Activated naive CD8-positive, alpha-beta T cell treated with anti-CD3 and anti-CD28 coated beads for 36 hours (primary cell): ENCODE data around the gene MCM3. TPM values are rescaled to one million over a fixed set of nuclear protein-coding genes. Genes with fewer than 3 reads are reported as not detected.
A peak's percentile ranks its signal among the peaks of the same experiment; 100 is the strongest.

Experiments used
- DNase-seq: peaks from one replicate; pipeline ENCODE4 v3.0.0; 2021
- H3K27ac Mint-ChIP-seq: one replicate; pipeline ENCODE4 v1.8.0; 2022; ENCODE audit warnings: mild to moderate bottlenecking, moderate library complexity, mixed read lengths
- H3K27me3 Mint-ChIP-seq: one replicate; pipeline ENCODE4 v1.8.0; 2022; ENCODE audit warnings: mild to moderate bottlenecking, mixed read lengths
- H3K36me3 Mint-ChIP-seq: one replicate; pipeline ENCODE4 v1.8.0; 2021; ENCODE audit warnings: mild to moderate bottlenecking, mixed read lengths
- H3K4me1 Mint-ChIP-seq: one replicate; pipeline ENCODE4 v1.8.0; 2021; ENCODE audit warnings: mixed read lengths
- H3K4me3 Mint-ChIP-seq: one replicate; pipeline ENCODE4 v1.8.0; 2022; ENCODE audit warnings: mild to moderate bottlenecking, moderate library complexity, mixed read lengths
- H3K9me3 Mint-ChIP-seq: one replicate; pipeline ENCODE4 v1.8.0; 2022; ENCODE audit warnings: mixed read lengths
- total RNA-seq, 2 experiments: library from RNA; stranded (reverse); gene quantifications; one replicate each; pipeline ENCODE4 v1.2.3, GENCODE V29; 2021

MCM3 gene
- total RNA-seq, 2 experiments from 2014 or later, result 326 to 335 TPM

DNA sequence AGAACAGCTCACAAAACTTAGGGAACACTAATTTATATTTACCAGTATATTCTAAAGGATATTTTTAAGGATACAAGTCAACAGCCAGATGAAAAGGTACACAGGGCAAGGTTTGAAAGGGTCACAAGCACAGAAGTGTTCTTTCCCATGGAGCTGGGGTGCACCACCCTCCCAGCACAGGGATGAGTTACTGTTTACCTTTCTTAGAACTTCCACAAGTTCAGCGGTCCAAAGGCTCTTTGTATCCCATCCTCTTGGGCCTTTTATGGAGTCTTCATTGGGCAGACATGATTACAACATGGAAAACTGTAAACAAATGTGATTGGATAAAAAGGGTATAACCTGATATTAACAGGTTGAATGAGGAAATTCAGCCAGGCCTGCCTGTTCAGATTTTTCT is 39.1 kb downstream of the MCM3 start:
- H3K36me3 Mint-ChIP-seq, result peaks cover 2% of the 10 kb centered on the region
- DNase-seq, result no peak
- no peak overlapping the region for H3K4me3 Mint-ChIP-seq
- peaks cover 23% of the 10 kb centered on the region for H3K27me3 Mint-ChIP-seq
- H3K4me1 Mint-ChIP-seq, result peaks cover 3% of the 10 kb centered on the region
- H3K27ac Mint-ChIP-seq, result no peak overlapping the region
- no peaks in the 10 kb centered on the region for H3K9me3 Mint-ChIP-seq

DNA sequence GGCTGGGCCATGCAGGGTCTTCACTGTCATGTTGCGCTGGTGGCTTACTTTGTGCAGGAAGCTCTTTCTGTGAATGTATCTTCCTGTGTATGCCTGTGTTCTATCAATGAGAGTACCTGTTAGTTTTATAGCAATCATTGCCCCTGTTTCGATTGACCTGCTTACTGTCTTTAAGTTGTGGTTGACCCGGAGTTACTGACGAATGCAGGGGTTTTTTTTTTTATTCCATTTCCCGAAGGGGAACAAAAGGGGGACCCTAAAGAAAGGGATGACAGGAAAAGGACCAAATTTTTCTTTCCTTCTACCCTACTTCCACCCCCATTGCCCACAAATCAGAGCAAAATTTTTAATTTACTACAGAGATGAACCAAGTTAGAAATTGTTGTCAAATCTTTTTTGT is 40.1 kb downstream of the MCM3 start, which contains the start of gene IL17F:
IL17F (minus strand) TSS at position 101 of the 400 bp plus-strand sequence; CDS start at position 30, 71 bp downstream.
- Mint-ChIP-seq H3K9me3 (no peaks in the 10 kb centered on the region), H3K27me3 (peaks cover 18% of the 10 kb centered on the region)
- DNase-seq, result no peak

GRCh38 chr6:52243282-52243893 is 41.2 kb downstream of the MCM3 start:
- peaks cover 8% of the 10 kb centered on the region for H3K27me3 Mint-ChIP-seq

More for the DNA sequence above, 40.1 kb downstream of the MCM3 start, which contains the start of gene IL17F:
- Mint-ChIP-seq H3K4me1 (no peaks in the 10 kb centered on the region), H3K36me3 (peaks cover 2% of the 10 kb centered on the region), H3K27ac (no peak within 1 kb of the TSS), H3K4me3 (no peak within 1 kb of the TSS)

GRCh38 chr6:52241819-52242218 is 42.7 kb downstream of the MCM3 start:
- Mint-ChIP-seq H3K27me3 (peaks cover 10% of the 10 kb centered on the region), H3K4me3 (no peak overlapping the region)
- DNase-seq, result no peak

More at GRCh38 chr6:52243282-52243893, 41.2 kb downstream of the MCM3 start:
- no peak overlapping the region for H3K4me3 Mint-ChIP-seq
- DNase-seq, result no peak
- no peak overlapping the region for H3K27ac Mint-ChIP-seq
- no peaks in the 10 kb centered on the region for H3K9me3 Mint-ChIP-seq
- H3K4me1 Mint-ChIP-seq, result no peaks in the 10 kb centered on the region
- no peaks in the 10 kb centered on the region for H3K36me3 Mint-ChIP-seq

GRCh38 chr6:52233975-52234823 is 50.3 kb downstream of the MCM3 start:
- no peaks in the 10 kb centered on the region for H3K9me3 Mint-ChIP-seq
- H3K27me3 Mint-ChIP-seq, result peaks cover 56% of the 10 kb centered on the region
- H3K27ac Mint-ChIP-seq, result no peak overlapping the region
- H3K36me3 Mint-ChIP-seq, result no peaks in the 10 kb centered on the region
- no peak overlapping the region for H3K4me3 Mint-ChIP-seq
- H3K4me1 Mint-ChIP-seq, result peaks cover 12% of the 10 kb centered on the region
- DNase-seq, result peak; percentile 32

More at GRCh38 chr6:52241819-52242218, 42.7 kb downstream of the MCM3 start:
- Mint-ChIP-seq H3K27ac (no peak overlapping the region), H3K9me3 (no peaks in the 10 kb centered on the region), H3K36me3 (no peaks in the 10 kb centered on the region), H3K4me1 (no peaks in the 10 kb centered on the region)

DNA sequence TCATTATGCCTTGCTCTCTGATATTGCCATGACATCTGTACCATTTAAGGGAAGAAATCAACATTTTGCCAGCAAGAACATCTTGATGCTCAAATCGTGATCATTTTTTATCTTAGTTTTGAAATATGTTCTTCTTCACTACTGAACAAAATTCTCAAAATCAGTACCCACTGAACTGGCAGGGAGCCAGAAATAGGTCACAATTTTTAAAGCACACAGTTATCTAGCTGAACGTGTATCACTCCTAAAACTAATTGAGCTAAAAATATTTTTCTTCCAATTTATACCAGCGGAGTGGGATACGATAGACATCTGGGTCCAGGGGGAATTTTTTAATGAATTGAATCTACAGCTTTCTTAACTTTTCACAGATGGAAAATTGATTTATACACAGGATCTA is 51.5 kb downstream of the MCM3 start:
- Mint-ChIP-seq H3K27ac (no peak overlapping the region), H3K9me3 (no peaks in the 10 kb centered on the region), H3K27me3 (peaks cover 55% of the 10 kb centered on the region), H3K36me3 (no peaks in the 10 kb centered on the region), H3K4me3 (no peak overlapping the region), H3K4me1 (peaks cover 18% of the 10 kb centered on the region)
- no peak for DNase-seq

- H3K27ac Mint-ChIP-seq, result no peak overlapping the region
- H3K27me3 Mint-ChIP-seq, result peaks cover 48% of the 10 kb centered on the region
- peaks cover 31% of the 10 kb centered on the region for H3K4me1 Mint-ChIP-seq
- H3K9me3 Mint-ChIP-seq, result no peaks in the 10 kb centered on the region
- no peaks in the 10 kb centered on the region for H3K36me3 Mint-ChIP-seq
- no peak overlapping the region for H3K4me3 Mint-ChIP-seq
- peak; percentile 66 for DNase-seq
Observed at GRCh38 chr6:52231406-52232127, 53.0 kb downstream of the MCM3 start.

- no peak overlapping the region for H3K27ac Mint-ChIP-seq
- H3K9me3 Mint-ChIP-seq, result no peaks in the 10 kb centered on the region
- no peak overlapping the region for H3K4me3 Mint-ChIP-seq
- H3K4me1 Mint-ChIP-seq, result peaks cover 31% of the 10 kb centered on the region
- no peaks in the 10 kb centered on the region for H3K36me3 Mint-ChIP-seq
- peaks cover 44% of the 10 kb centered on the region for H3K27me3 Mint-ChIP-seq
- no peak for DNase-seq
Observed at GRCh38 chr6:52230685-52231084, 53.9 kb downstream of the MCM3 start.

DNA sequence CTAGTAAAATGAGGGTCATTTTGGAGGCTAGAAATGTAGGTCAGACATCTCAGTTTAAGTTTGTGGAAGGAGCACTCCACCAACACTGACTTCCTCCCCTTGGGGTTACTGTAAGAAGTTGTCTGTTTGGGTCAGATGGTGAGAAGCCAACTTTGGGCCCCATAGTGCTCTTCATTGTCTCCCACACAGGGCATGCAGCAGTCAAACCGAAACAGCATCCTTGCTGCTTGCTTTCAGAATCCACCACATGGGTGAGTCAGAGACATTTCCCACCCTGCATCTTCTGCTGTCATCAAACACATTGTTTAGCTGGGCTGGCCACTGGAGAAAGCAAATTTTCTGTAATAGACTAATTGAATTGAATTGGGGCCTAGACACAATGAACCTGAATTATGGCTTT is 57.0 kb downstream of the MCM3 start:
- H3K9me3 Mint-ChIP-seq, result no peaks in the 10 kb centered on the region
- H3K4me3 Mint-ChIP-seq, result no peak overlapping the region
- H3K27me3 Mint-ChIP-seq, result peaks cover 52% of the 10 kb centered on the region
- peaks cover 29% of the 10 kb centered on the region for H3K4me1 Mint-ChIP-seq
- peak; percentile 80 for DNase-seq
- no peaks in the 10 kb centered on the region for H3K36me3 Mint-ChIP-seq
- H3K27ac Mint-ChIP-seq, result no peak overlapping the region

DNA sequence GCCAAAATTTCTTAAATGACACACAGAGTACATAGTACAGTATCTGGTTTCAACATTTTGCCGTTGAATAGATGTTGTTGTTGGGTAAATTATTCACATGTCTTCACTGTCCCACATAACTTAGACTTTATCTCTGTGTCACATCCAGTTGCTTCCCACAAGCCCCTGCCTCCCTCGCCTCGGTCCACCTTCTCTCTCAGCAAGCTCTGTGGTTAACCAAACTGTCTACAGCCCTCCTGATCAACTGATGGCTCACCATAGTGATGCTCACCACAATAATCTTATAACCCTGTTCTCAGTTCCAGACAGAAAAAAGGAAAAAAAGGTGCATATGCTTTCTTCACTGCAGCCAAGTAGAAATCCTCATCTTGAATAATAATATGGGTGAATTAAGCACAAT is 63.2 kb downstream of the MCM3 start:
- DNase-seq, result peak; percentile 43
- Mint-ChIP-seq H3K4me3 (no peak overlapping the region), H3K36me3 (no peaks in the 10 kb centered on the region), H3K27me3 (peaks cover 34% of the 10 kb centered on the region), H3K27ac (no peak overlapping the region), H3K4me1 (peaks cover 7% of the 10 kb centered on the region), H3K9me3 (no peaks in the 10 kb centered on the region)

DNA sequence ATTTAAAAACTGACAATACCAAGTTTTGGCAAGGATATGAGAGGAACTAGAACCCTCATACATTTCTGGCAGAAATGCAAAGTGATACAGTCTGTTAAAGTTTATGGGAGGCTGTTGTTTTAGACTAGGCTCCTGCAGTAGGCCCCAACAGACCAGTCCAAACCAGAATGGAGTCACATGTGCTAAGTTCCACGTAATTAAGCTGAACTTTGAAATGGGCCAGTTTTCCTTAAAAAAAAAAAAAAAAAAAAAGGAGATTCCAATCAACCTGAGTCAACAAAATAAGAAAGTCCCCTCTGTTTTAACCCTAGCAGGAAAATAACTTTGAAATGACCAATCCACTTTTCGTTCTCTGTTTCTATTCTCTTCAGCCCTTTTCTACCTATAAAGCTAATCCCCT is 66.8 kb downstream of the MCM3 start:
- no peaks in the 10 kb centered on the region for H3K9me3 Mint-ChIP-seq
- H3K27ac Mint-ChIP-seq, result no peak overlapping the region
- no peak overlapping the region for H3K4me3 Mint-ChIP-seq
- H3K27me3 Mint-ChIP-seq, result peaks cover 14% of the 10 kb centered on the region
- peaks cover 7% of the 10 kb centered on the region for H3K4me1 Mint-ChIP-seq
- no peaks in the 10 kb centered on the region for H3K36me3 Mint-ChIP-seq
- no peak for DNase-seq

DNA sequence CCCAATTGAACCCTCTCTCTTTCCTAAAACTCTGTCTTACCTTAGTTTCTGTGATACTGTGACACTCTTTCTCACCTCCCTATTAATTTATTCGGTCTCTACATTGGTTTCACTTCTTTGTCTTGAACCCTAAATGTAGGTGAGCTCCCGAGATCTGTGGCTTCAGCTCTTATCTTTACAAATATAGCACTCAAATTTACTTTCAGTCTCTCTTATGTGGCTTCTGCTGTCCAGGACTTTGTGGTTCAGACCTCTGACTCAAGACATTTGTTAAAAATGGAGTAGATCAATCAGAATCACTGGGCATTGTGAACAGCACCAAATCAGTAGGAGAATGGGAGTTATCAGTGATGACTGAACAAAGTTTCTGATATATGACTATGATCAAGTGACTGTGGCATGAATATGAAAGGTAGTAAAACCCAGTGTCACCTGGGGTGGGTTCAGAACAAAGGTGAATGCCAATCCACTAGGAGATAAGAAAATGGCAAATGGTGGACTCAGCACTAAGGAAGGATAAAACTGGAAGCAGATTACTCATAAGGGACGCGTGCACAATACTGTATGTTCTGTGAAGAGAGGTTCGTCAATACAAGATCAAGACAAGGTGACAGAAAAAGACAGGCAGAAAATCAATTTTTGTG is 67.5 kb downstream of the MCM3 start:
- Mint-ChIP-seq H3K4me3 (no peak overlapping the region), H3K27me3 (peaks cover 17% of the 10 kb centered on the region), H3K4me1 (peaks cover 7% of the 10 kb centered on the region), H3K9me3 (no peaks in the 10 kb centered on the region), H3K27ac (no peak overlapping the region), H3K36me3 (no peaks in the 10 kb centered on the region)
- DNase-seq, result no peak

GRCh38 chr6:52215787-52216186 is 68.8 kb downstream of the MCM3 start:
- no peak for DNase-seq
- Mint-ChIP-seq H3K4me3 (no peak overlapping the region), H3K4me1 (no peaks in the 10 kb centered on the region), H3K27me3 (peaks cover 18% of the 10 kb centered on the region), H3K36me3 (no peaks in the 10 kb centered on the region), H3K9me3 (no peaks in the 10 kb centered on the region), H3K27ac (no peak overlapping the region)
